B cell (primary cell): ENCODE data around the gene SMC1A. TPM values are rescaled to one million over a fixed set of nuclear protein-coding genes. Genes with fewer than 3 reads are reported as not detected.

Experiments used
- ATAC-seq: fragments of 200-7000 bp; cut with Tn5 transposase; one replicate; pipeline ENCODE4 v1.10.0; 2021; ENCODE audit warnings: low read depth, mild to moderate bottlenecking, moderate number of reproducible peaks, moderate library complexity
- CTCF ChIA-PET: fragments of 350-600 bp; sonication (Branson Sonifier 250); formaldehyde crosslinking; loops from one replicate; lab custom pipeline; 2021; ENCODE audit warnings: antibody characterized with exemption, inconsistent platforms; lab: Charles Lee
- POLR2A ChIA-PET: fragments of 350-600 bp; sonication (Branson Sonifier 250); formaldehyde crosslinking; loops from one replicate; lab custom pipeline; 2021; ENCODE audit warnings: antibody characterized with exemption; lab: Charles Lee
- DNase-seq: peaks from one replicate; pipeline ENCODE4 v3.0.0; 2013
- H2AFZ ChIP-seq: 2 replicates; pipeline ENCODE4 v1.6.1; 2012; ENCODE audit warnings: mild to moderate bottlenecking, low read depth, low read length; ENCODE audit not compliant: insufficient read depth, poor library complexity, severe bottlenecking
- H3K27ac ChIP-seq, 2 donors: 1 replicate in 1 of 2; 2 replicates in 1 of 2; pipeline ENCODE4 v1.5.1; 2012 to 2013; ENCODE audit warnings: low read length in 2 of 2, mild to moderate bottlenecking in 2 of 2, moderate library complexity in 1 of 2
- H3K27me3 ChIP-seq, 4 experiments: fragments of 200-600 bp in 1 of 4; sonication (generic) in 1 of 4; replicated peaks in 1 of 4; 1 replicate in 2 of 4; 2 replicates in 2 of 4; pipeline versions ENCODE4 v1.6.1 to v1.7.0; 2013 to 2016; ENCODE audit warnings: low read length in 3 of 4, mild to moderate bottlenecking in 2 of 4, mixed read lengths in 1 of 4, moderate library complexity in 1 of 4; ENCODE audit not compliant: insufficient read depth in 4 of 4, control insufficient read depth in 3 of 4; ENCODE audit errors: control extremely low read depth in 1 of 4
- H3K36me3 ChIP-seq, 2 experiments: replicated peaks in 1 of 2; 1 replicate in 1 of 2; 2 replicates in 1 of 2; pipeline versions ENCODE4 v1.6.1 to v1.7.1; 2013; ENCODE audit warnings: low read length in 1 of 2; ENCODE audit not compliant: insufficient read depth in 2 of 2, control insufficient read depth in 1 of 2; ENCODE audit errors: control extremely low read depth in 1 of 2, extremely low read depth in 1 of 2
- H3K4me1 ChIP-seq, 2 donors: fragments of 200-600 bp in 1 of 2; sonication (generic) in 1 of 2; 1 replicate in 1 of 2; 2 replicates in 1 of 2; pipeline versions ENCODE4 v1.5.1 to v1.6.1; 2013 to 2017; ENCODE audit warnings: low read length in 2 of 2; ENCODE audit not compliant: control insufficient read depth in 2 of 2, insufficient read depth in 2 of 2
- H3K4me2 ChIP-seq: replicated peaks from 2 replicates; pipeline ENCODE3; 2012; ENCODE audit warnings: mild to moderate bottlenecking, low read depth, low read length; ENCODE audit not compliant: poor library complexity, severe bottlenecking
- H3K4me3 ChIP-seq, 5 experiments: fragments of 200-600 bp in 1 of 5; sonication (generic) in 1 of 5; 1 replicate in 3 of 5; 2 replicates in 2 of 5; pipeline versions ENCODE4 v1.5.1 to v1.7.0; 2011 to 2016; ENCODE audit warnings: low read length in 4 of 5, mild to moderate bottlenecking in 4 of 5, low read depth in 2 of 5, control low read depth in 1 of 5, moderate library complexity in 1 of 5; ENCODE audit not compliant: insufficient read depth in 1 of 5; ENCODE audit errors: control extremely low read depth in 1 of 5, extremely low read depth in 1 of 5
- H3K79me2 ChIP-seq: fragments of 200-600 bp; sonication (generic); one replicate; pipeline ENCODE4 v1.6.0; 2016; ENCODE audit warnings: low read length; ENCODE audit not compliant: control insufficient read depth, insufficient read depth
- H3K9ac ChIP-seq: fragments of 200-600 bp; sonication (generic); 2 replicates; pipeline ENCODE4 v1.6.1; 2017; ENCODE audit warnings: mild to moderate bottlenecking, low read length, moderate library complexity
- H3K9me3 ChIP-seq, 3 donors: one replicate each; pipeline versions ENCODE4 v1.6.1 to v1.7.1; 2013; ENCODE audit warnings: low read length in 2 of 3; ENCODE audit not compliant: control insufficient read depth in 2 of 3, insufficient read depth in 1 of 3; ENCODE audit errors: control extremely low read depth in 1 of 3
- H4K20me1 ChIP-seq: 2 replicates; pipeline ENCODE4 v1.6.0; 2012; ENCODE audit warnings: mild to moderate bottlenecking, low read length; ENCODE audit not compliant: insufficient read depth, control insufficient read depth, poor library complexity, severe bottlenecking
- H3K27ac Mint-ChIP-seq: one replicate; pipeline ENCODE4 v1.8.0; 2021; ENCODE audit warnings: mixed read lengths
- H3K27me3 Mint-ChIP-seq: one replicate; pipeline ENCODE4 v1.8.0; 2021; ENCODE audit warnings: mixed read lengths
- H3K4me1 Mint-ChIP-seq: one replicate; pipeline ENCODE4 v1.8.0; 2021; ENCODE audit warnings: mixed read lengths
- H3K4me3 Mint-ChIP-seq: one replicate; pipeline ENCODE4 v1.8.0; 2021; ENCODE audit warnings: mixed read lengths
- H3K9me3 Mint-ChIP-seq: one replicate; pipeline ENCODE4 v1.8.0; 2022; ENCODE audit warnings: mixed read lengths; ENCODE audit not compliant: insufficient read depth
- EZH2 ChIP-seq: IDR thresholded peaks from 2 replicates; pipeline ENCODE4 v1.6.1; 2012; ENCODE audit warnings: borderline replicate concordance, low read depth, mild to moderate bottlenecking, moderate library complexity, low read length; ENCODE audit not compliant: insufficient read depth, poor library complexity, severe bottlenecking
- WGBS: methylation state at CpG from one replicate; pipeline ENCODE4 v1.1.5; 2013; ENCODE audit warnings: missing lambda C conversion rate; ENCODE audit not compliant: insufficient coverage; 5-methylcytosine and 5-hydroxymethylcytosine counted together
- intact Hi-C: fragments of 100-400 bp; cut with micrococcal nuclease; formaldehyde crosslinking; loops from one replicate; pipeline ENCODE4 v1.10.0; 2022
- polyA plus RNA-seq: library from polyadenylated mRNA; depleted of rRNA; stranded (reverse); fragments of >200 nt; gene quantifications from 2 replicates; pipeline ENCODE4 v1.2.3, GENCODE V29; 2012
- total RNA-seq, 2 donors: library from RNA; stranded (reverse); fragments of 120-200 nt in 1 of 2; gene quantifications; 1 replicate in 1 of 2; 2 replicates in 1 of 2; pipeline versions ENCODE4 v1.2.3 to v1.2.4, GENCODE V29; 2013 to 2022
- TF ChIP-seq, protein P1 (sequence below): fragments of 200-600 bp; IDR thresholded peaks from one replicate; pipeline ENCODE4 v1.8.0; 2022; ENCODE audit warnings: antibody characterized with exemption, mild to moderate bottlenecking

Gene SMC1A
- total and polyA plus RNA-seq, 2 donors (not counting 1 experiment from before 2014, with no cell fraction given): 17.3 to 67.6 TPM

- Histone ChIP-seq H3K27me3 (peaks cover 0 to 15% (median 7%) of the 10 kb centered on the region in 4 experiments), H3K9ac (no peak overlapping the region), H4K20me1 (no peaks in the 10 kb centered on the region), H3K27ac (no peak overlapping the region), H3K79me2 (peaks cover 8% of the 10 kb centered on the region), H3K4me1 (peaks cover 18 to 21% of the 10 kb centered on the region in 2 donors), H2AFZ (no peak overlapping the region), H3K4me3 (no peak overlapping the region), H3K36me3 (peaks cover 0 to 11% of the 10 kb centered on the region in 2 experiments), H3K9me3 (peaks cover 0 to 3% (median 0%) of the 10 kb centered on the region in 3 donors), H3K4me2 (no peak overlapping the region)
- WGBS: 0% methylated on average over 1 of the region's 4 CpGs
- intact Hi-C loops: loop anchor here (2.0 to 10.0 kb wide), 2 partner anchors 123 to 211 kb away; partner anchors contain the start of gene KDM5C
- H3K4me3 Mint-ChIP-seq: no peak overlapping the region
- CTCF ChIA-PET: interaction anchor here (0.6 to 2.8 kb wide), 9 partner anchors 10 to 145 kb away, joined by 3 to 19 read pairs (median 4); partner anchors contain the start of genes RIBC1 and SMC1A
- no peak for TF ChIP-seq EZH2
- TF ChIP-seq, protein P1, sequence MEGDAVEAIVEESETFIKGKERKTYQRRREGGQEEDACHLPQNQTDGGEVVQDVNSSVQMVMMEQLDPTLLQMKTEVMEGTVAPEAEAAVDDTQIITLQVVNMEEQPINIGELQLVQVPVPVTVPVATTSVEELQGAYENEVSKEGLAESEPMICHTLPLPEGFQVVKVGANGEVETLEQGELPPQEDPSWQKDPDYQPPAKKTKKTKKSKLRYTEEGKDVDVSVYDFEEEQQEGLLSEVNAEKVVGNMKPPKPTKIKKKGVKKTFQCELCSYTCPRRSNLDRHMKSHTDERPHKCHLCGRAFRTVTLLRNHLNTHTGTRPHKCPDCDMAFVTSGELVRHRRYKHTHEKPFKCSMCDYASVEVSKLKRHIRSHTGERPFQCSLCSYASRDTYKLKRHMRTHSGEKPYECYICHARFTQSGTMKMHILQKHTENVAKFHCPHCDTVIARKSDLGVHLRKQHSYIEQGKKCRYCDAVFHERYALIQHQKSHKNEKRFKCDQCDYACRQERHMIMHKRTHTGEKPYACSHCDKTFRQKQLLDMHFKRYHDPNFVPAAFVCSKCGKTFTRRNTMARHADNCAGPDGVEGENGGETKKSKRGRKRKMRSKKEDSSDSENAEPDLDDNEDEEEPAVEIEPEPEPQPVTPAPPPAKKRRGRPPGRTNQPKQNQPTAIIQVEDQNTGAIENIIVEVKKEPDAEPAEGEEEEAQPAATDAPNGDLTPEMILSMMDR: peak; percentile 71
- H3K9me3 Mint-ChIP-seq: no peaks in the 10 kb centered on the region
- peaks cover 12% of the 10 kb centered on the region for H3K27me3 Mint-ChIP-seq
- peaks cover 18% of the 10 kb centered on the region for H3K4me1 Mint-ChIP-seq
- POLR2A ChIA-PET: interaction anchor here (1.2 kb wide), 1 partner anchor 13 kb away, joined by 4 read pairs; the partner anchor contains the start of gene RIBC1
- H3K27ac Mint-ChIP-seq: no peak overlapping the region
- DNase-seq (peak; percentile 72), ATAC-seq (peak; percentile 59)
These were observed 13.5 kb upstream of the SMC1A start for GRCh38 chrX:53435997-53436396.
